Hepatocyte (in vitro differentiated cells): ENCODE results near the gene FADS1. TPM values are rescaled to one million over a fixed set of nuclear protein-coding genes. Genes with fewer than 3 reads are reported as not detected.

Experiments
- DNase-seq: peaks from one replicate; pipeline ENCODE4 v3.0.0-alpha.2; 2016; ENCODE audit warnings: low spot score
- H2AFZ ChIP-seq: fragments of 200-600 bp; sonication (generic); 2 replicates; pipeline ENCODE4 v1.6.0; 2016; ENCODE audit warnings: antibody characterized with exemption, mild to moderate bottlenecking
- H3K27ac ChIP-seq: fragments of 200-600 bp; sonication (generic); 2 replicates; pipeline ENCODE4 v1.5.1; 2016; ENCODE audit warnings: mild to moderate bottlenecking
- H3K27me3 ChIP-seq: fragments of 200-600 bp; sonication (generic); 2 replicates; pipeline ENCODE4 v1.6.1; 2016
- H3K36me3 ChIP-seq: fragments of 200-600 bp; sonication (generic); replicated peaks from 2 replicates; pipeline ENCODE4 v1.5.1; 2016; ENCODE audit warnings: low read depth; ENCODE audit not compliant: insufficient read depth
- H3K4me1 ChIP-seq: fragments of 200-600 bp; sonication (generic); 2 replicates; pipeline ENCODE4 v1.5.1; 2016; ENCODE audit warnings: mild to moderate bottlenecking, moderate library complexity; ENCODE audit not compliant: insufficient read depth
- H3K4me2 ChIP-seq: fragments of 200-600 bp; sonication (generic); 2 replicates; pipeline ENCODE4 v1.6.0; 2016
- H3K4me3 ChIP-seq: fragments of 200-600 bp; sonication (generic); 2 replicates; pipeline ENCODE4 v1.5.1; 2016; ENCODE audit warnings: mild to moderate bottlenecking
- H3K79me2 ChIP-seq: fragments of 200-600 bp; sonication (generic); 2 replicates; pipeline ENCODE4 v1.6.0; 2017; ENCODE audit warnings: mild to moderate bottlenecking
- H3K9me2 ChIP-seq: fragments of 200-600 bp; sonication (generic); replicated peaks from 2 replicates; pipeline ENCODE4 v1.6.0; 2017; ENCODE audit warnings: mild to moderate bottlenecking; ENCODE audit not compliant: insufficient read depth
- H3K9me3 ChIP-seq: fragments of 200-600 bp; sonication (generic); 2 replicates; pipeline ENCODE4 v1.5.1; 2016; ENCODE audit warnings: low read depth, mild to moderate bottlenecking
- H4K20me1 ChIP-seq: fragments of 200-600 bp; sonication (generic); 2 replicates; pipeline ENCODE4 v1.6.0; 2016; ENCODE audit warnings: mild to moderate bottlenecking; ENCODE audit not compliant: insufficient read depth, poor library complexity, severe bottlenecking
- EZH2 ChIP-seq: fragments of 200-600 bp; sonication (generic); IDR thresholded peaks from 2 replicates; pipeline ENCODE4 v1.6.1; 2016; ENCODE audit warnings: antibody characterized with exemption, mild to moderate bottlenecking, borderline replicate concordance
- EZH2phosphoT487 ChIP-seq: fragments of 200-600 bp; sonication (generic); IDR thresholded peaks from one replicate; pipeline ENCODE4 v1.6.1; 2018; ENCODE audit warnings: antibody characterized with exemption, mild to moderate bottlenecking, low read depth, moderate library complexity; ENCODE audit not compliant: unreplicated experiment, severe bottlenecking
- WGBS: methylation state at CpG from one replicate; pipeline ENCODE4 v1.1.6; 2016; ENCODE audit warnings: low lambda C conversion rate; ENCODE audit errors: missing lambda C conversion rate; 5-methylcytosine and 5-hydroxymethylcytosine counted together
- polyA plus RNA-seq: library from polyadenylated mRNA; unstranded; fragments of >200 nt; fragmentation: Nextera tagmentation; extraction: Ambion mirVana; gene quantifications from 2 replicates; pipeline ENCODE4 v1.2.1, GENCODE V29; 2016
- total RNA-seq: library from RNA; depleted of rRNA; stranded (reverse); fragments of >200 nt; gene quantifications from 2 replicates; pipeline ENCODE4 v1.2.3, GENCODE V29; 2014
- TF ChIP-seq, protein P1 (sequence below): fragments of 200-600 bp; sonication (generic); IDR thresholded peaks from 2 replicates; pipeline ENCODE4 v1.5.1; 2016; ENCODE audit warnings: antibody characterized with exemption, mild to moderate bottlenecking; ENCODE audit not compliant: poor library complexity

FADS1 gene
- total and polyA plus RNA-seq, 2 experiments from 2014 or later, result 151 to 230 TPM

DNA sequence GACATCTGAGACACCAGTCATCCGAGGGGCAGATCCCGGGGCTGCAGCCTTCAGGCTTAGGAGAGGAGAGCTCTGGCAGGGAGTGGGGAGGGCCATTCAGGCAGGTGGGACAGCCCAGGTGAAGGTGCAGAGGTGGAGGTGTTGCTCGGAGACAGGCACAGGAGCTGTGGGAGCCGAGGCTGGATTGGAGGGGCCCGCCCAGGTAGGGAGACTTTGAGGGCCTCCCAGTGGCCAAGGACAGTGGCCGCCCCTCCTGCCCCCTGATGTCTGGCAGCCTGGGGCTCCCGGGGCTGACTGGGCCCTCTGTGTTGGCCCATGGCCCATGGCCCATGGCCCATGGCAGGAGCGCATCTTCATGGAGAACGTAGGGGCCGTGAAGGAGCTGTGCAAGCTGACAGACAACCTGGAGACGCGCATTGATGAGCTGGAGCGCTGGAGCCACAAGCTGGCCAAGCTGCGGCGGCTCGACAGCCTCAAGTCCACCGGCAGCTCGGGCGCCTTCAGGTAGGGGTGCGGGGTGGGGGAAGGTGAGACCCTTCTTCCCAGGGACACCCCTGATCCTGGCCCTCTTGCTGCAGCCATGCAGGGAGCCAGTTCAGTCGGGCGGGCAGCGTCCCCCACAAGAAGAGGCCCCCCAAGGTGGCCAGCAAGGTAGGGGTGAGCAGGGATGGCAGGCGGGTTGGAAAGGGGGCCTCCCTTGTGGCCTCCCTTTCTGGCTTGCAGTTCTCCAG is 37.7 kb downstream of the FADS1 start:
- no peaks in the 10 kb centered on the region for H4K20me1 ChIP-seq
- no peak overlapping the region for H3K27ac ChIP-seq
- no peaks in the 10 kb centered on the region for H3K27me3 ChIP-seq
- TF ChIP-seq EZH2phosphoT487 (no peak), EZH2 (no peak)
- TF ChIP-seq, protein P1, sequence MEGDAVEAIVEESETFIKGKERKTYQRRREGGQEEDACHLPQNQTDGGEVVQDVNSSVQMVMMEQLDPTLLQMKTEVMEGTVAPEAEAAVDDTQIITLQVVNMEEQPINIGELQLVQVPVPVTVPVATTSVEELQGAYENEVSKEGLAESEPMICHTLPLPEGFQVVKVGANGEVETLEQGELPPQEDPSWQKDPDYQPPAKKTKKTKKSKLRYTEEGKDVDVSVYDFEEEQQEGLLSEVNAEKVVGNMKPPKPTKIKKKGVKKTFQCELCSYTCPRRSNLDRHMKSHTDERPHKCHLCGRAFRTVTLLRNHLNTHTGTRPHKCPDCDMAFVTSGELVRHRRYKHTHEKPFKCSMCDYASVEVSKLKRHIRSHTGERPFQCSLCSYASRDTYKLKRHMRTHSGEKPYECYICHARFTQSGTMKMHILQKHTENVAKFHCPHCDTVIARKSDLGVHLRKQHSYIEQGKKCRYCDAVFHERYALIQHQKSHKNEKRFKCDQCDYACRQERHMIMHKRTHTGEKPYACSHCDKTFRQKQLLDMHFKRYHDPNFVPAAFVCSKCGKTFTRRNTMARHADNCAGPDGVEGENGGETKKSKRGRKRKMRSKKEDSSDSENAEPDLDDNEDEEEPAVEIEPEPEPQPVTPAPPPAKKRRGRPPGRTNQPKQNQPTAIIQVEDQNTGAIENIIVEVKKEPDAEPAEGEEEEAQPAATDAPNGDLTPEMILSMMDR, result no peak
- no peak overlapping the region for H3K4me3 ChIP-seq
- WGBS, result 92% methylated on average over 23 of the region's 24 CpGs
- H3K9me2 ChIP-seq, result no peaks in the 10 kb centered on the region
- H3K4me2 ChIP-seq, result no peak overlapping the region
- DNase-seq, result no peak
- H3K79me2 ChIP-seq, result no peaks in the 10 kb centered on the region
- H2AFZ ChIP-seq, result no peak overlapping the region
- H3K4me1 ChIP-seq, result no peaks in the 10 kb centered on the region
- H3K36me3 ChIP-seq, result no peaks in the 10 kb centered on the region
- no peaks in the 10 kb centered on the region for H3K9me3 ChIP-seq

DNA sequence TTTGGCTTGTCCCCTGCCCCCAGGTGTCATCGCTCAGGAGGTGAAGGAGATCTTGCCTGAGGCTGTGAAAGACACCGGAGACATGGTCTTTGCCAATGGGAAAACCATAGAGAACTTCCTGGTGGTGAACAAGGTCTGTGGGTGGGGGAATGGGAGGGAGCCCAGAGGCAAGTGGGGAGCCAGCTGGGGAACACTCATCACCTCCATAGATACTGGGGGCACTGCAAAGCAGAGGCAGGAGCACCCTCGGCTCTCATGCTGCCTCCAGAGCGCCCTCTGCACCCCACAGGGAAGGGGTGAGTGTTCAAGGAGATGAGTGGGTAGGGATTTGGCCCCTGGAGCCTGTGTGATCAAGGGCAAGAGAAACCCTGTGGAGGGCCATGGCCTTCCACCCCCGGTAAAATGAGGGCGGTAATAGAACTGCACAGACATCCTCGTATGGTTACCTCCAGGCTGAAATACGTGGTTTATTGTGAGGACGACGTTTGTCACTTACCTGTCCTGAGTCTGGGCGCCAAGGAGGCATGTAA is 38.4 kb downstream of the FADS1 start:
- Histone ChIP-seq H3K4me1 (peaks cover 4% of the 10 kb centered on the region), H3K27me3 (no peaks in the 10 kb centered on the region), H3K27ac (no peak overlapping the region), H2AFZ (no peak overlapping the region), H3K36me3 (no peaks in the 10 kb centered on the region), H3K4me3 (no peak overlapping the region), H3K9me3 (no peaks in the 10 kb centered on the region), H3K79me2 (no peaks in the 10 kb centered on the region), H3K4me2 (no peak overlapping the region), H3K9me2 (no peaks in the 10 kb centered on the region), H4K20me1 (no peaks in the 10 kb centered on the region)
- 93% methylated on average over 10 of the region's 11 CpGs for WGBS
- TF ChIP-seq, protein P1, result no peak
- no peak for TF ChIP-seq EZH2phosphoT487
- no peak for TF ChIP-seq EZH2
- DNase-seq, result no peak

DNA sequence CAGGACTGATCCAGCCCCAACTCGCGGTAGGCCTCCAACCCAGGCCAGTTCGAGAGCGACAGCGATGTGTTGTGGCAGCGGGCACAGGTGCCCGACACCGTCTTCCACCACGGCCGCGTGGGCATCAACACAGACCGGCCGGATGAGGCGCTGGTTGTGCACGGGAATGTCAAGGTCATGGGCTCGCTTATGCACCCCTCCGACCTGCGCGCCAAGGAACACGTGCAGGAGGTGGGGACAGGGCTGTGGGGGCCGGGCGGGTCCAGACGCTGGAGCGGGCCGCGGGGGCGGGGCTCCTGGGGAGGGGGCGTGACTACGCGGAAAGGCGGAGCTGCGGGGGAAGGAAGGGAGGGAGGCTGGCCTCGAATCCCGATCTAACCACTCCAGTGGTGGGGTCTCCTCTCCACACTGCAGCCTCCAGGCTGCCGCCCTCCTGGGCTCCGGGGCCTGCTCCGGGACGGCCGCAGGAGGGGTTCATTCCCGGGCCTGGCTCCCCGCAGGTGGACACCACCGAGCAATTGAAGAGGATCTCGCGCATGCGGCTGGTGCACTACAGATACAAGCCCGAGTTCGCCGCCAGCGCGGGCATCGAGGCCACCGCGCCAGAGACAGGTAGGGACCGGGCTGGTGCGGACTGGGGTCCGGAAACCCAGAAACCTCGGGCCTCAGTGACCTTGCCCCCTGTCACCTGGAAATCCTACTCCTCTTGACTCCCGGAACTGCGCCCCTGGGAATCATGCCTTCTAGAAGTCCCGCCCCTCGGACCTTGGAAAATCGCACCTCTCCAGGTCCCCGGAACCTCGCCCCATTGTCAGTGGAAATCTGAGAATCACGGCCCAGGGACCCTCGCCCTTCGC is 39.3 kb downstream of the FADS1 start:
- H3K4me2 ChIP-seq, result no peak overlapping the region
- H3K27ac ChIP-seq, result no peak overlapping the region

More for the DNA sequence above, 39.3 kb downstream of the FADS1 start:
- H3K9me2 ChIP-seq, result no peaks in the 10 kb centered on the region
- TF ChIP-seq EZH2phosphoT487 (no peak), EZH2 (no peak)
- TF ChIP-seq, protein P1, result no peak
- no peaks in the 10 kb centered on the region for H3K9me3 ChIP-seq
- H3K27me3 ChIP-seq, result no peaks in the 10 kb centered on the region
- H3K36me3 ChIP-seq, result no peaks in the 10 kb centered on the region
- DNase-seq, result no peak
- no peak overlapping the region for H3K4me3 ChIP-seq
- H3K79me2 ChIP-seq, result no peaks in the 10 kb centered on the region
- WGBS, result 97% methylated on average over 49 of the region's 67 CpGs
- H2AFZ ChIP-seq, result no peak overlapping the region
- H4K20me1 ChIP-seq, result no peaks in the 10 kb centered on the region
- H3K4me1 ChIP-seq, result peaks cover 14% of the 10 kb centered on the region
